ENCODE data around the gene GMEB2.

The GMEB2 gene

DNA sequence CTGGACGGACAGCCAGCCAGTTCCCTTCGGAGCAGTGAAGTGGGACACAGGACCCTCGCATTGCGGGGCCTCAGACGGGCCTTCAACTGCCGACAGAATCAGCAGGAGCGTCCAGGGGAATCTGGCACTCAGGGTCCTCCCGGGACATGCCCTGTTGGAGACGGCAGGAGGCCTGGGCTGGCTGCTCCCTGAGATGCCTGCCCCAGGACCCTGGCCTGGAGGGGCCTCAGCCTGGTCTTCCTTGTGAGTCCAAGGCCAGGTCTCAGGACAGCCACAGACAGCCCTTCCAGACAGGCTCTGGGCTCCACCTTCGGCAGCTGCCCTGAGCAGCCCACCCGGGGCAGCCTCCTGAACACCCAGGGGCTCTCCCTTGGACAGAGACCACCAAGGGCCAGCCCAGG lies 38.3 kb downstream of the GMEB2 start:
- no peak overlapping the region for H3K4me3 ChIP-seq (ENCODE audit: low read length)
- no peak for TF ChIP-seq ZNF274 (IDR thresholded peaks at IDR 0.05; ENCODE audit: low read depth, low read length)

DNA sequence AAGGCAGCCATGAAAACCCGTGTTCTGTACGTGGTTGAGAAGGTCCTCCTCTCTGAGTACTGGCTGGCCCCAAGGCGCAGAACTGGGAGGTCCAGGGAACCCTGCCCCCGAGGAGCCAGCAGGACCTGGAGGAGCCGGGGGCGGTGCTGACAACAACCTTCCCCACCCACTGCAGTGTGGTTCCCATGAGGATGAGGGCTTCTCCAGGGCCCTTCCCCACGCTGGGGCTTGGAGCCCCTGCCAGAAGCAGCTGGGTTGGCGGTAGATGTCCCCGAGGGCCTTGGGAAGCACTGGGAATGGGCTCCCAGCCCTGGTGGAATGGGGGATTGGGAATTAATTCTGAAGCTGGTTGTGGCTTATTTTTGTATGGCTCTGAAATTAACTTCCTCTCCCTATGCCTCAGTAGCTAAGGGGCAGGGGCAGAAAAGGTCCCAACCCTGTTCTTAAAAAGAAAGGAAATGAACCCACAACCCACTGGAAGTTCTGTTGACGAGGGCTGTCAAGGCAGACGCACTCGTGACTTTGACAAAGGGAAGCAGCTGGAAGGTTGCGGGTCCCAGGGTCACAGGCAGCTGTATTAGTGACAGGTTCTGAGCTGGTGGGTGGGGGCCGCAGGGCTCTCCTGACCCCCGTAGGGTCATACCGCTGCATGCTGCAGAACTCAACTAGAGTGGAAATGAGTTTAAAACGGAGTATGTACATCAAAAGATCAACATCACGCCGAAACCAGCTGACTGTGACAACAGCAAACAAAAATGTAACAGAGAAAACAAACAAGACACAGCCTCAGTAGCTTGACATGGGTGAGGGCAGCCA lies 38.9 kb downstream of the GMEB2 start:
- TF ChIP-seq ZNF274 (IDR thresholded peaks at IDR 0.05; ENCODE audit: low read depth, low read length) = no peak
- H3K4me3 ChIP-seq (ENCODE audit: low read length) = no peak overlapping the region

DNA sequence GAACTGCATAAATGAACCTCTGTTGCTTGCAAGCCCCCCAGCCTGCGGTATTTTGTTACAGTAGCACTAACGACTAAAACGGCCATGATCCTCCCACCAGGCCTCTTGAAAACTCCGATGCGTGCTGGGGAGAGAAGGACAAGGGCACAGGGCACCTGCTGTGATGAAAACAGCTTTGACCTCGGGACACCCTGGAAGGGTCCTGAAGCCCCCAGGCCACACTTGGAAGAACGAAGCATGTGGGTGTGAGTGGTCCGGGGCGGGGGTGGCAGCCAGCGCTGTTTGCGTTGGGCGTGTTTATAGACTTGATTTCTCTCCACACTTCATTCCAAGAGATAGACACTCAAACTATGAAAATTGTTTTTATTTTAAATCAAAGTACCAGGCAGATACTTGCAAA lies 39.6 kb downstream of the GMEB2 start:
- H3K4me3 ChIP-seq (ENCODE audit: low read length) = no peak overlapping the region
- TF ChIP-seq ZNF274 (IDR thresholded peaks at IDR 0.05; ENCODE audit: low read depth, low read length) = no peak

DNA sequence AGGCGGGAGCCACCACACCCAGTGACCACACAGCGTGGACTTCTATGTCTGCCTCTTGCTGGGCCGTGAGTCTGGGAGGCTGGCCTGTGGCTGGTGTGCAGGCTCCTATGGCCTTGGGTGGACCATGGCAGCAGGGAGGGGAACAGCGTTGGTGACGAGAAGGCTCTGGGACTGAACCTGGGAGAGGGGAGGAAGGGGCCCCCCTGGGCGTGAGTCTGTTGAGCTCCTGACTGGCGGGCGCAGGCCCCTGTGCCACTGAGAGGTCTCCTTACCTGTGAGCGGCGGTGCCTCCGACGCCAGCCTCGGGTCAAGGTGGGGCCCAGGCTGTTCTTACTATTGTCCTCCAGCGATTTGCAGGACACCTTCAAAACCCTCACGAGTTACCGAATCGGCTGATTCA lies 40.1 kb downstream of the GMEB2 start:
- no peak for TF ChIP-seq ZNF274 (IDR thresholded peaks at IDR 0.05; ENCODE audit: low read depth, low read length)
- no peak overlapping the region for H3K4me3 ChIP-seq (ENCODE audit: low read length)

DNA sequence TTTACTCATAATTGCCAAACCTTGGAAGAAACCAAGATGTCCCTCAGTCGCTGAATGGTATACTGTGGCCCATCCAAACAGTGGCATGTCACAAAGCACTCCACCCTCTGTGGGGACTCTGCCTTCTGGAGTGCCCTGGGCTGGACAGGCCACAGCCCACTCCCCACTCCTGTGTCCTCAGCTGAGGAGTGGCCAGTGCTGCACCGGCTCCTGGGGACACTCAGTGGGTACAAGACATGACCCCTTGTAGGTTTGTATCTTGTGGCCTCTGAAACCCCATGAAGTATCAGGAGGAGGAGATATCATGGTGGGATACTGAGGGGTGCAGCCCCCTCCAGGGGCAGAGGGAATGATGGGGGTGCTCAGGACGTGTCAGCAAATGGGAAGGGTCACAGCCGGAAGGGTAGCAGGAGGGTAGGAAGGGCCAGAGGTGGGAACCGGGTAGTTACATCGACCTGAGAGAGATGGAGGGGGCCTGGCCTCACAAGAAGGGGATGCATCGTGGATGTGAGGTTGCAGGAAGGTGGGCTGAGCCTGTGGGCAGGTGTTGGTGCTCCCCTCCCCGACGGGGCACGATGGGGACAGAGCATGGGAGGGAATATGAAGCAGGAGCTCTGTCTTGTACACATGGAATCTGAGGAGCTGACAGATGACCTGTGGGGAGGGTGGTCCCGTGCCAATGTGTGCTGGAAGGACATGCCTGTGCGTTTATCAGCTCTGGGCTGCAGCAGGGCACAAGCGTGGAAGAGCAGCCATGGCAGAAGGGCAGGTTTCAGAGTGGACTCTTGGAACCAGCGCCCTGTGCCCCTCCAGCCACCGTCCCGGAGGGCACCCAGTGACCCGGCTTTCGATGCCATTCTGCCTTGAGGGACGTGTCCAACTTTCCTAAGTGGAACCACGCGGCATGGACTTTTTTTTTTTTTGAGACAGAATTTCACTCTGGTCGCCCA lies 41.0 kb downstream of the GMEB2 start:
- TF ChIP-seq ZNF274 (IDR thresholded peaks at IDR 0.05; ENCODE audit: low read depth, low read length) = no peak
- no peak overlapping the region for H3K4me3 ChIP-seq (ENCODE audit: low read length)

DNA sequence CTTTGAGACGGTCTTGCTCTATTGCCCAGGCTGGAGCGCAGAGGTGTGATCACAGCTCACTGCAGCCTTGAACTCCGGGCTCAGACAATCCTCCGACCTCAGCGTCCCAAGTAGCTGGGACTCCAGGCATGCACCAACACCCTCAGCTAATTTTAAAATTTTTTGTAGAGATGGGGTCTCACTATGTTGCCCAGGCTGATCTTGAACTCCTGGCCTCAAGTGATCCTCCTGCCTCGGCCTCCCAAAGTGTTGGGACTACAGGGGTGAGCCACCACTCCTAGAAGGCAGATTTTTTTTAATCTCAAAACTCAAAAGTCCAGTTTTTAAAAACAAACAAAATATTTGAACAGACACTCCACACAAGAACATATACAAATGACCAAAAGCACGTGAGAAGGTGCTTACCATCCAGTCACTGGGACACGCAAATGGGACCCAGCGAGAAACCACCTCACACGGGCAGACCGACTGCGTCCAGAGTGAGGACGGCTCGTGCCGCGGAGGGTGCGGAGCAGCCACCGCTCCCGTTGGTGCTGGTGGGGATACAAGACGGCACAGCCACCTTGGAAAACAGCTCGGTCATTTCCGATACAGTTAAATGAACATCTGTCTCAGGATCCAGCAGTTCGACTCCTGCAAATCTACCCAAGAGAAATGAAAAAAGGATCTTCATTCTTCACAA lies 44.4 kb downstream of the GMEB2 start:
- H3K4me3 ChIP-seq (ENCODE audit: low read length) = no peak overlapping the region
- no peak for TF ChIP-seq ZNF274 (IDR thresholded peaks at IDR 0.05; ENCODE audit: low read depth, low read length)

DNA sequence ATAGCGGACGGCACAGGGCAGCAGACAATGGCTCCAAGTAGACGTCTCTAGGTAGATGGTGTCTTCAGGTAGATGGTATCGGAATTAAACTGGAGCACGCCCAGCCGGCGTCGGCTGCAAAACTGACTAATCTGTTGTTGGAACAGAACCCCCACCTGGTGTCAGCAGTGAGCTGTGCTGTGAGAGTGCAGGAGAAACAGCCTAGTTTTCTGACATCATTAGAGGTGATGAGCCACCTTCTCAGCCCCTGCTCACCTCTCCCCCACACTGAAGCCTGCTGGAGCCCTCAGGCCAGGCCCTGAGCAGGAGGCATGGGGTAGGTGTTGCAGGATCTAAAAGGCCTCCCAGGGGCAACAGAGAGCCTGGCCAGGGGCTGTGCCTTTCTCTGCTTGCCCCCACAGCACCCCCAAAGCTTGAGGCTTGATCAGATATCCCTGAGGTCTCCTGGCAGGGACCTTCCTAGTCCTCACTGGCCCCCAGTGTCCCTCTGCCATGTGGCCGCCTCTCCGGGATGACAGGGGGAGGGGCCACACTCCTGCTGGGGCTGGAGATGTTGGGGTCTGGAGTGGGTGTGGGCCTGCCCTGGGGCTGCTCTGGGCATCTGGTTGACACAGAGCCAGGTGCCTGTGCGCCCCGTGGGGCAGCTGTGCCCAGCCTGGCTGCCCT lies 46.0 kb downstream of the GMEB2 start:
- H3K4me3 ChIP-seq (ENCODE audit: low read length) = no peak overlapping the region
- TF ChIP-seq ZNF274 (IDR thresholded peaks at IDR 0.05; ENCODE audit: low read depth, low read length) = no peak

DNA sequence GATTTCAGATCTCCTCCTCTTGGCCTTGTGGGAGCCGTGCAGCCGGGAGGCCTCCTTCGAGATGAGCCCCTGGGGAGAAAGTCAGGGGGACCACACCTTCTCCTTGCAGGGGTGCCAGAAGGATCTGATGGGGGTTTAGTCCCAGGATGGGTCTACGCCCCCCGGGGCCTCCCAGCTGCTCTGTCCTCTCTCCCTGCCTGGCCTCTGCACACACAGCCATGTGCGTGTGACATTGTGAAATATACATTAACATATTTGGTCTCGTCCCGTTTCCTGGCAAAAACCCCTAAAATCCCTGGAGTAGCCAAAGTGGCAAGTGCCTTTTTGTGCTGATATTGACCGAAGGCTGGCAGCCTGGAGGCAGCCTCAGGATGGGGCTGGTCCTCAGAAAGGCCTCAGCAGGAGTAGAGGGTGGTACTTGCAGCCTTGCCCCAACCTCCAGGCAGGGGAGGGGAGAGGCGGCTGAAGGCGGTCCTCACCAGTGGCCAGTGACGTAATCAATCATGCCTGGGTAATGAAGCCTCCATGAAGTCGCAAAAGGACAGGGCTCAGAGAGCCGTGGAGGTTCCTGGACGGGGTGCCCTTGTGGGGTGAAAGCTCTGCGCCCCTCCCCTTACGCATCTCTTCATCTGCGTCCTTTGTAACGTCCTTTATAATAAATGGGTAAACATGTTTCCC lies 47.7 kb downstream of the GMEB2 start:
- TF ChIP-seq ZNF274 (IDR thresholded peaks at IDR 0.05; ENCODE audit: low read depth, low read length) = no peak
- H3K4me3 ChIP-seq (ENCODE audit: low read length) = no peak overlapping the region

DNA sequence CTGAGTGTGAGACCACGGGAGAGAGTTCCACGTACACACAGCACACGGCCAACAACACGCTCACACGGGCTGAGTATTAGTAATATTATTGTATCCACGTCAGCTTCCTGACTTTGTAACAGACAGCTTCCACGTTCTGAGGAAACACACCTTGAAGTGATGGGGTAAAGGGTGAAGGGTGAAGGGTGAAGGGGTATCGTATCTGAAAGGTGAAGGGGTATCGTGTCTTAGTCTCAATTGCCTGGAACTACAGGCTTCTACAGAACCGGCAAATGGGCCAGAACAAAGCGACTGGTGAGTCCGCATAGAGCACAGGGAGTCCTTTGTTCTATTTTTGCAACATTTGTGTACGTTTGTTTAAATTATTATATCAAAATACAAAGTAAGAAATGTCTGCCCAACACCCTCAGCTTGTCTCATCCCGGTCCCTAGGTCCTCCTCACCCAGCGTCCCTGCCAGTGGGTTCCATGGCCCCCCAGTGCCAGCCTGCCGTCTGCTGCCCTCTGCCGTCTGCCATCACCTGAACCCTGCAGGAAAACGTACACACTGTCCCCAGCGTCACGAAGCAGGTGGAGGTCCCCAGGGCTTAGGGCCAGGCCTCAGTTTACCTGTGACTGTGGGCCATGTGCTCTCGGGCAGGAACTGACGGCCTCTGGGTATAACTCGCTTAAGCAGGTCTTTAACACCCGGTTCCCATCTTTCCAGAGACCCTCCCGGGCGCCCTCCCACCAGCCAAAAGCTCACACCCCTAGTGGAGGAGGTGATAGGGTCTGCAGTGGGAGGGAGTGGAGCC lies 48.5 kb downstream of the GMEB2 start:
- no peak for TF ChIP-seq ZNF274 (IDR thresholded peaks at IDR 0.05; ENCODE audit: low read depth, low read length)
- H3K4me3 ChIP-seq (ENCODE audit: low read length) = no peak overlapping the region

DNA sequence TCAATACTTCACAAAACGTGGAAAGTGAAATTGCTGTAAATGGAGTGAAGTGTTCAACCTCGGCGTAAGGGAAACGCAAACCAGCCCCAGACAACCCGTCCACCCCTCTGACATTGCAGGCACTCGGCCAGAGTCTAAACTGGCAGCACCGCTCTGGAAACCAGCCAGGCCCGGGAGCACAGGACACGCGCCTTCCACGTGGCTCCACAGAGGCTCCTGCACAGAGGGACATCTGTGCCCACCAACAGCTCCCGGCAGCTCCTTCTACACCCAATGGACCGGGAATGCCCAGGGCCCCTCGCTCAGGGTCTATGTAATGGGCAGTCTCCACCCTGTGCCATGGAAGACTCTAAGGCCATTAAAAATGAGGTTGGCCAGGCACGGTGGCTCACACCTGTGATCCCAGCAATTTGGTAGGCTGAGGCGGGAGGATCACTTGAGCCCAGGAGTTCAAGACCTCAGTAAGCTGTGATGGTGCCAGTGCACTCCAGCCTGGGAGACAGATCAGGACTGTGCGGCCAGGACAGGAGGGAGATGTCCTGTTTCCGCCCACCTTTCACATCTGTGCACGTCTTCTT lies 49.5 kb downstream of the GMEB2 start:
- no peak overlapping the region for H3K4me3 ChIP-seq (ENCODE audit: low read length)
- no peak for TF ChIP-seq ZNF274 (IDR thresholded peaks at IDR 0.05; ENCODE audit: low read depth, low read length)

DNA sequence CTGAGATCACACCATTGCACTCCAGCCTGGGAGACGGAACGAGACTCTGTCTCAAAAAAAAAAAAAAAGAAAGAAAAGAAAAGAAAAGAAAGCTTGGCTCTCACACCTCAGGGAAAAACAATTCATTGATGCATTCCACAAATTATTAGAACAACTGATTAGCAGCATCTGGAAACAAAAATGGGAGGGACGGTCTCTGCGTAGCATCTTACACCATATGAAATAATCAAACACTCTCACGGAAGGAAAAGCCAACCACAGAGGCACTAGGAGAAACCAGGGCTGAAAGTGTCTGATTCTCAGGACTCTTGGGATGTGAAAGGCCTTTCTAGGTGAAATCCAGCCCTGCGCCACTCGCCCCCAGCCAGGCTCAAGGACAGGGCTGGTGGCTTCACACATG lies 50.6 kb downstream of the GMEB2 start:
- no peak for TF ChIP-seq ZNF274 (IDR thresholded peaks at IDR 0.05; ENCODE audit: low read depth, low read length)
- no peak overlapping the region for H3K4me3 ChIP-seq (ENCODE audit: low read length)
